Measurements from ENCODE around the gene PROX1.

PROX1 gene

DNA sequence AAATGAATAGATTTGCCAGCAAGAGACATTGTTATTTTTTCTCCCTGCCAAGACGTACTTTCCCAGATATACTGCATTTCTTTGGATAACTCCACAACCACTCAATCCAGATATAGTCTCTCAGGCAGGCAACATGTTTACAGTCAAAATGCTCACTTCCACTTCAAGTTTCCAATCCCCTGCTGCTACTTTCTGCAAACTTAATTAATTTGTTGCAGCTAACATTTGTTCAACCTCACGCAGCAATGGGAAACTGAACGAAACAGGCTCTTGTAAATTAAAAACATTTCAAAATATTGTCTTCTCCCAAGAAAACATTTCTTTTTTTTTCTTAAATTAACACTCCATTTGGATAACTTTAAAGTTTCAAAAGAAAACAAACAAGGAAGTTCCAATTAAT lies 45.7 kb upstream of the PROX1 start (continued):
- TF ChIP-seq, protein P1, sequence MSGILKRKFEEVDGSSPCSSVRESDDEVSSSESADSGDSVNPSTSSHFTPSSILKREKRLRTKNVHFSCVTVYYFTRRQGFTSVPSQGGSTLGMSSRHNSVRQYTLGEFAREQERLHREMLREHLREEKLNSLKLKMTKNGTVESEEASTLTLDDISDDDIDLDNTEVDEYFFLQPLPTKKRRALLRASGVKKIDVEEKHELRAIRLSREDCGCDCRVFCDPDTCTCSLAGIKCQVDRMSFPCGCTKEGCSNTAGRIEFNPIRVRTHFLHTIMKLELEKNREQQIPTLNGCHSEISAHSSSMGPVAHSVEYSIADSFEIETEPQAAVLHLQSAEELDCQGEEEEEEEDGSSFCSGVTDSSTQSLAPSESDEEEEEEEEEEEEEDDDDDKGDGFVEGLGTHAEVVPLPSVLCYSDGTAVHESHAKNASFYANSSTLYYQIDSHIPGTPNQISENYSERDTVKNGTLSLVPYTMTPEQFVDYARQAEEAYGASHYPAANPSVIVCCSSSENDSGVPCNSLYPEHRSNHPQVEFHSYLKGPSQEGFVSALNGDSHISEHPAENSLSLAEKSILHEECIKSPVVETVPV (CRISPR knock-in tag; IDR thresholded peaks at IDR 0.05): no peak
- no peak for TF ChIP-seq RARB (CRISPR knock-in tag; IDR thresholded peaks at IDR 0.05)

DNA sequence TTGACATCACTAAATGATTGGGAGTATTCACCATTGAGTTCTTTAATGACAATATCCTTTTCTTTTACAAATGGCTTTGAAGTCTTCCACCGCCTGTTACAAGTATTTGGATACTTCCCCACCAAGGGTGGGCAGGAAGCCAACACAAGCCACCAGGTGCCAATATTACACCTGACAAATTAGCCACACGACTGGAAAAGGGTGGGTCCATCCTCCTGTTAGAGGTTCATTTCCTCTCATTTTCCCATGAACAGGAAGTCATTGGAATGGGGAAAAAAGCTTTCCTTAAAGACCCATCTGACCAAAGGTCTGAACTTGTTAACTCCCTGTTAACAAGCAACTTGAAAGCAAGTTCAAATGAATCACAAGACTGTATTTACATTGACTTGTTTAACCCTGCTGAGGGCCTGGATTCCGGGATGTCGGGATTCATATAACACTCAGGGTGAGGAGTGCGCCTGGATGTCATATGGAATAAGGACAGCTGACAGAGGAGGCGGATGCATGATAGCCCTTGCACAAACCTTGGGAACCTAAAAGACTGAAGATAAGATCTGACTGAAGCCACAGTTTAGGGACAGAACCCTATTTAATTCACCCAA lies 40.5 kb upstream of the PROX1 start:
- no peak for ATAC-seq
- TF ChIP-seq CSDC2 (CRISPR knock-in tag; IDR thresholded peaks at IDR 0.05) (no peak), ESRRG (CRISPR knock-in tag; IDR thresholded peaks at IDR 0.05) (no peak), ISL1 (CRISPR knock-in tag; IDR thresholded peaks at IDR 0.05) (no peak), ZC3H10 (CRISPR knock-in tag; IDR thresholded peaks at IDR 0.05) (no peak), SNAI2 (CRISPR knock-in tag; IDR thresholded peaks at IDR 0.05) (no peak), ARNTL (CRISPR knock-in tag; IDR thresholded peaks at IDR 0.05; ENCODE audit: borderline replicate concordance, low read depth) (no peak), GLIS3 (CRISPR knock-in tag; IDR thresholded peaks at IDR 0.05) (no peak), ZNF8 (CRISPR knock-in tag; IDR thresholded peaks at IDR 0.05) (no peak), ZFP30 (CRISPR knock-in tag; IDR thresholded peaks at IDR 0.05) (no peak), ZNF70 (CRISPR knock-in tag; IDR thresholded peaks at IDR 0.05) (no peak), RARB (CRISPR knock-in tag; IDR thresholded peaks at IDR 0.05) (no peak), TOX (CRISPR knock-in tag; IDR thresholded peaks at IDR 0.05; ENCODE audit: borderline replicate concordance) (no peak), TCF4 (CRISPR knock-in tag; IDR thresholded peaks at IDR 0.05; ENCODE audit: borderline replicate concordance) (no peak)
- TF ChIP-seq, protein P1 (CRISPR knock-in tag; IDR thresholded peaks at IDR 0.05): no peak

DNA sequence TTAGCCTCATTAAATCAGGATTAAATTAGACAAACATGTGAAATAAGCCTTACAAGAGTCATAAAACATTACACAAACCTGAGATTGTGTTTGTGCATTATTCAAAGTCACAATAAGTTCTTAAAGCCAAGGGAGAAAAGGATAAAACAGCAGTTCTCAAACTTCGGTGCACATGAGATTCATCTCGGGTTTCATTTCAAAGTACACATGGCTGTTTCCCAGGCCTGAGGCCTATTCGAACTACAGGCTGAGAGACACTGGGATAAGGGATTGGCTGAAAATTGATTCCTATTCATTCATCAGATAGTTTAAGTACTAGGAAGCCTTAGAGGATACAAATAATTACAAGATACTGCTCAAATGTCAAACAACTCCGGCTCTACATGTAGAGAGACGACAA lies 35.9 kb upstream of the PROX1 start:
- no peak for ATAC-seq
- TF ChIP-seq, protein P2, sequence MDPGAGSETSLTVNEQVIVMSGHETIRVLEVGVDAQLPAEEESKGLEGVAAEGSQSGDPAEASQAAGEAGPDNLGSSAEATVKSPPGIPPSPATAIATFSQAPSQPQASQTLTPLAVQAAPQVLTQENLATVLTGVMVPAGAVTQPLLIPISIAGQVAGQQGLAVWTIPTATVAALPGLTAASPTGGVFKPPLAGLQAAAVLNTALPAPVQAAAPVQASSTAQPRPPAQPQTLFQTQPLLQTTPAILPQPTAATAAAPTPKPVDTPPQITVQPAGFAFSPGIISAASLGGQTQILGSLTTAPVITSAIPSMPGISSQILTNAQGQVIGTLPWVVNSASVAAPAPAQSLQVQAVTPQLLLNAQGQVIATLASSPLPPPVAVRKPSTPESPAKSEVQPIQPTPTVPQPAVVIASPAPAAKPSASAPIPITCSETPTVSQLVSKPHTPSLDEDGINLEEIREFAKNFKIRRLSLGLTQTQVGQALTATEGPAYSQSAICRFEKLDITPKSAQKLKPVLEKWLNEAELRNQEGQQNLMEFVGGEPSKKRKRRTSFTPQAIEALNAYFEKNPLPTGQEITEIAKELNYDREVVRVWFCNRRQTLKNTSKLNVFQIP (CRISPR knock-in tag; IDR thresholded peaks at IDR 0.05; ENCODE audit: borderline replicate concordance, low read depth): no peak
- TF ChIP-seq, protein P3, sequence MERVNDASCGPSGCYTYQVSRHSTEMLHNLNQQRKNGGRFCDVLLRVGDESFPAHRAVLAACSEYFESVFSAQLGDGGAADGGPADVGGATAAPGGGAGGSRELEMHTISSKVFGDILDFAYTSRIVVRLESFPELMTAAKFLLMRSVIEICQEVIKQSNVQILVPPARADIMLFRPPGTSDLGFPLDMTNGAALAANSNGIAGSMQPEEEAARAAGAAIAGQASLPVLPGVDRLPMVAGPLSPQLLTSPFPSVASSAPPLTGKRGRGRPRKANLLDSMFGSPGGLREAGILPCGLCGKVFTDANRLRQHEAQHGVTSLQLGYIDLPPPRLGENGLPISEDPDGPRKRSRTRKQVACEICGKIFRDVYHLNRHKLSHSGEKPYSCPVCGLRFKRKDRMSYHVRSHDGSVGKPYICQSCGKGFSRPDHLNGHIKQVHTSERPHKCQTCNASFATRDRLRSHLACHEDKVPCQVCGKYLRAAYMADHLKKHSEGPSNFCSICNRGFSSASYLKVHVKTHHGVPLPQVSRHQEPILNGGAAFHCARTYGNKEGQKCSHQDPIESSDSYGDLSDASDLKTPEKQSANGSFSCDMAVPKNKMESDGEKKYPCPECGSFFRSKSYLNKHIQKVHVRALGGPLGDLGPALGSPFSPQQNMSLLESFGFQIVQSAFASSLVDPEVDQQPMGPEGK (CRISPR knock-in tag; IDR thresholded peaks at IDR 0.05; ENCODE audit: borderline replicate concordance): no peak
- TF ChIP-seq OSR1 (CRISPR knock-in tag; IDR thresholded peaks at IDR 0.05) (no peak), SNAI2 (CRISPR knock-in tag; IDR thresholded peaks at IDR 0.05) (no peak), TOX (CRISPR knock-in tag; IDR thresholded peaks at IDR 0.05; ENCODE audit: borderline replicate concordance) (no peak), ZNF70 (CRISPR knock-in tag; IDR thresholded peaks at IDR 0.05) (no peak), CSDC2 (CRISPR knock-in tag; IDR thresholded peaks at IDR 0.05) (no peak), ZFP3 (CRISPR knock-in tag; IDR thresholded peaks at IDR 0.05) (no peak), ISL1 (CRISPR knock-in tag; IDR thresholded peaks at IDR 0.05) (no peak), ESRRG (CRISPR knock-in tag; IDR thresholded peaks at IDR 0.05) (no peak), ZFP30 (CRISPR knock-in tag; IDR thresholded peaks at IDR 0.05) (no peak), BACH2 (CRISPR knock-in tag; IDR thresholded peaks at IDR 0.05; ENCODE audit: borderline replicate concordance) (no peak), RARB (CRISPR knock-in tag; IDR thresholded peaks at IDR 0.05) (no peak)
- TF ChIP-seq, protein P1 (CRISPR knock-in tag; IDR thresholded peaks at IDR 0.05): no peak
- TF ChIP-seq, protein P4, sequence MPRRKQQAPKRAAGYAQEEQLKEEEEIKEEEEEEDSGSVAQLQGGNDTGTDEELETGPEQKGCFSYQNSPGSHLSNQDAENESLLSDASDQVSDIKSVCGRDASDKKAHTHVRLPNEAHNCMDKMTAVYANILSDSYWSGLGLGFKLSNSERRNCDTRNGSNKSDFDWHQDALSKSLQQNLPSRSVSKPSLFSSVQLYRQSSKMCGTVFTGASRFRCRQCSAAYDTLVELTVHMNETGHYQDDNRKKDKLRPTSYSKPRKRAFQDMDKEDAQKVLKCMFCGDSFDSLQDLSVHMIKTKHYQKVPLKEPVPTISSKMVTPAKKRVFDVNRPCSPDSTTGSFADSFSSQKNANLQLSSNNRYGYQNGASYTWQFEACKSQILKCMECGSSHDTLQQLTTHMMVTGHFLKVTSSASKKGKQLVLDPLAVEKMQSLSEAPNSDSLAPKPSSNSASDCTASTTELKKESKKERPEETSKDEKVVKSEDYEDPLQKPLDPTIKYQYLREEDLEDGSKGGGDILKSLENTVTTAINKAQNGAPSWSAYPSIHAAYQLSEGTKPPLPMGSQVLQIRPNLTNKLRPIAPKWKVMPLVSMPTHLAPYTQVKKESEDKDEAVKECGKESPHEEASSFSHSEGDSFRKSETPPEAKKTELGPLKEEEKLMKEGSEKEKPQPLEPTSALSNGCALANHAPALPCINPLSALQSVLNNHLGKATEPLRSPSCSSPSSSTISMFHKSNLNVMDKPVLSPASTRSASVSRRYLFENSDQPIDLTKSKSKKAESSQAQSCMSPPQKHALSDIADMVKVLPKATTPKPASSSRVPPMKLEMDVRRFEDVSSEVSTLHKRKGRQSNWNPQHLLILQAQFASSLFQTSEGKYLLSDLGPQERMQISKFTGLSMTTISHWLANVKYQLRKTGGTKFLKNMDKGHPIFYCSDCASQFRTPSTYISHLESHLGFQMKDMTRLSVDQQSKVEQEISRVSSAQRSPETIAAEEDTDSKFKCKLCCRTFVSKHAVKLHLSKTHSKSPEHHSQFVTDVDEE (CRISPR knock-in tag; IDR thresholded peaks at IDR 0.05): no peak
